ENCODE measurements around the gene LMX1B. TPM values are rescaled to one million over a fixed set of nuclear protein-coding genes. Genes with fewer than 3 reads are reported as not detected.

LMX1B gene
- polyA plus RNA-seq, 1 of the 3 experiments (the other 2 are of a cell fraction), result not detected

- no peak overlapping the region for H3K4me3 ChIP-seq (ENCODE audit: low read depth in 2 of 2, low read length in 1 of 2)
- H2AFZ ChIP-seq (ENCODE audit: low read depth), result no peak overlapping the region
- H3F3A ChIP-seq (replicated peaks; ENCODE audit: insufficient read depth), result no peaks in the 10 kb centered on the region
- TF ChIP-seq NRF1 (IDR thresholded peaks at IDR 0.05; ENCODE audit: low read depth, low read length), result no peak
- no peak for TF ChIP-seq EP300 (IDR thresholded peaks at IDR 0.05; ENCODE audit: borderline replicate concordance in 1 of 2, low read depth in 1 of 2, low read length in 1 of 2)
- no peak for TF ChIP-seq CHD2 (IDR thresholded peaks at IDR 0.05; ENCODE audit: low read length, partially characterized antibody)
- ChIA-PET POLR2A (no interaction called here), CTCF (interaction anchor here (1.0 to 3.8 kb wide), 5 partner anchors 20 to 75 kb away, joined by 3 to 14 read pairs (median 8); no protein-coding TSS in a partner anchor)
- DNase-seq, result no peak
- no peaks in the 10 kb centered on the region for H3K9me3 ChIP-seq
- no peak overlapping the region for H3K4me2 ChIP-seq
- no peak overlapping the region for H3K9ac ChIP-seq
- H3K4me1 ChIP-seq (ENCODE audit: control insufficient read depth in 1 of 2, insufficient read depth in 2 of 2, low read depth in 1 of 2, low read length in 1 of 2), result peaks cover 0 to 17% of the 10 kb centered on the region in 2 experiments; a peak in 2 of 4 replicates
- no peaks in the 10 kb centered on the region for H3K9me2 ChIP-seq
- WGBS (ENCODE audit: low lambda C conversion rate), result 30% methylated on average over 5 of the region's 6 CpGs
- H3K27me3 ChIP-seq (ENCODE audit: insufficient read depth), result peaks cover 98% of the 10 kb centered on the region
- no peak overlapping the region for H3K27ac ChIP-seq (ENCODE audit: low read depth in 2 of 2, low read length in 1 of 2)
- no peaks in the 10 kb centered on the region for H3K36me3 ChIP-seq (replicated peaks in 1 of 2; ENCODE audit: control insufficient read depth in 1 of 2, insufficient read depth in 2 of 2, low read length in 1 of 2)
- H3K79me2 ChIP-seq (ENCODE audit: insufficient read depth), result no peaks in the 10 kb centered on the region
- H4K20me1 ChIP-seq (ENCODE audit: insufficient read depth), result no peaks in the 10 kb centered on the region
These were observed 17.5 kb downstream of the LMX1B start for GRCh38 chr9:126631254-126631653.

DNA sequence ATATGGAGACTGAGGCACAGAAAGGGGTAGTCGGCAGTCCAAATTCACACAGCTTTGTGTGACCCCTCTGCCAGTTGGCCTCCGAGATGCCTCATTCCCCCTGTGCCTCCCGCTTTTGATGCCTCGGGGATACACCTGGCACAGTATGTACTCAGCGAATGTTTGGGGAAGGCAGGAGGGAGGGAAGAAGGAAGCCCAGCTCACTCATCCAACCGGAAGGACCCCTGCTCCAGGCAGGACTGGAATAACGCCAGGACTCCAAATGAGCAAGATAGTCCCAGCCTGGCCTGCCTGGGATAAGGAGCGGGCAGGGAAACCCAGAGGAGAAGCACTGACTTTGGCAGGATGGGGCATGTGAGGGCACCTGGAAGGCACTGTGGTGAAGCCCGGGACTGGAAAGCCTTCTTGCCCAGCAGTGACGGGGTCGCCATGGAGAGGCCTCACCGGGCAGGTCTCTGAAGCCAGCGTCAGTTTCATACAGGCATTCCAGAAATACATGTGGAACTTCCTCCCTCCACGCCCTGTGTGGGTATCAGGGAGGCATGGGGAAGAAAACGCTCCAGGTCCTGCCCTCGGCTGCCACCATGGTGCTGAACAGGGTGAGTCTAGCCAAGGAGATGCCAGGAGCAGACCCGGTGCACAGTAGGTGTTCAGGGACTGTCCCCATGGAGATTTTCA is 20.3 kb downstream of the LMX1B start:
- no peaks in the 10 kb centered on the region for H3K9me3 ChIP-seq
- H3K27ac ChIP-seq (ENCODE audit: low read depth in 2 of 2, low read length in 1 of 2), result no peak overlapping the region
- no peaks in the 10 kb centered on the region for H4K20me1 ChIP-seq (ENCODE audit: insufficient read depth)
- H3K9me2 ChIP-seq, result no peaks in the 10 kb centered on the region
- H3K79me2 ChIP-seq (ENCODE audit: insufficient read depth), result no peaks in the 10 kb centered on the region
- no peaks in the 10 kb centered on the region for H3K36me3 ChIP-seq (replicated peaks in 1 of 2; ENCODE audit: control insufficient read depth in 1 of 2, insufficient read depth in 2 of 2, low read length in 1 of 2)
- POLR2A ChIA-PET, result no interaction called here
- H3K9ac ChIP-seq, result no peak overlapping the region
- H3K4me1 ChIP-seq (ENCODE audit: control insufficient read depth in 1 of 2, insufficient read depth in 2 of 2, low read depth in 1 of 2, low read length in 1 of 2), result peaks cover 0 to 4% of the 10 kb centered on the region in 2 experiments; a peak in 1 of 4 replicates
- no peak for TF ChIP-seq MEF2A (IDR thresholded peaks at IDR 0.05; ENCODE audit: borderline replicate concordance, low read depth)
- no peak for TF ChIP-seq EZH2phosphoT487 (IDR thresholded peaks at IDR 0.05; ENCODE audit: borderline replicate concordance, low read depth)
- no peak for TF ChIP-seq IRF3 (IDR thresholded peaks at IDR 0.05; ENCODE audit: low read depth, low read length)
- no peak for TF ChIP-seq RCOR1 (IDR thresholded peaks at IDR 0.05; ENCODE audit: low read length)
- no peak for TF ChIP-seq ELF1 (IDR thresholded peaks at IDR 0.05)
- no peak for TF ChIP-seq SIN3A (IDR thresholded peaks at IDR 0.05; ENCODE audit: borderline replicate concordance, low read depth, low read length)
- TF ChIP-seq, protein P1, sequence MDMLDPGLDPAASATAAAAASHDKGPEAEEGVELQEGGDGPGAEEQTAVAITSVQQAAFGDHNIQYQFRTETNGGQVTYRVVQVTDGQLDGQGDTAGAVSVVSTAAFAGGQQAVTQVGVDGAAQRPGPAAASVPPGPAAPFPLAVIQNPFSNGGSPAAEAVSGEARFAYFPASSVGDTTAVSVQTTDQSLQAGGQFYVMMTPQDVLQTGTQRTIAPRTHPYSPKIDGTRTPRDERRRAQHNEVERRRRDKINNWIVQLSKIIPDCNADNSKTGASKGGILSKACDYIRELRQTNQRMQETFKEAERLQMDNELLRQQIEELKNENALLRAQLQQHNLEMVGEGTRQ (IDR thresholded peaks at IDR 0.05; ENCODE audit: borderline replicate concordance, low read depth, low read length), result no peak
- TF ChIP-seq MXI1 (IDR thresholded peaks at IDR 0.05; ENCODE audit: low read depth, low read length), result no peak
- TF ChIP-seq RAD21 (IDR thresholded peaks at IDR 0.05; ENCODE audit: low read length), result no peak
- TF ChIP-seq, protein P2, sequence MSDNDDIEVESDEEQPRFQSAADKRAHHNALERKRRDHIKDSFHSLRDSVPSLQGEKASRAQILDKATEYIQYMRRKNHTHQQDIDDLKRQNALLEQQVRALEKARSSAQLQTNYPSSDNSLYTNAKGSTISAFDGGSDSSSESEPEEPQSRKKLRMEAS (IDR thresholded peaks at IDR 0.05; ENCODE audit: low read depth), result no peak
- no peak for TF ChIP-seq TEAD4 (IDR thresholded peaks at IDR 0.05; ENCODE audit: borderline replicate concordance, insufficient read depth)
- TF ChIP-seq FOXJ3 (CRISPR knock-in tag; IDR thresholded peaks at IDR 0.05), result no peak
- no peak for TF ChIP-seq RFX5 (IDR thresholded peaks at IDR 0.05; ENCODE audit: low read length)
- TF ChIP-seq GATA2 (CRISPR knock-in tag; IDR thresholded peaks at IDR 0.05), result no peak
- no peak for TF ChIP-seq YY1 (IDR thresholded peaks at IDR 0.05; ENCODE audit: low read depth)
- TF ChIP-seq, protein P3, sequence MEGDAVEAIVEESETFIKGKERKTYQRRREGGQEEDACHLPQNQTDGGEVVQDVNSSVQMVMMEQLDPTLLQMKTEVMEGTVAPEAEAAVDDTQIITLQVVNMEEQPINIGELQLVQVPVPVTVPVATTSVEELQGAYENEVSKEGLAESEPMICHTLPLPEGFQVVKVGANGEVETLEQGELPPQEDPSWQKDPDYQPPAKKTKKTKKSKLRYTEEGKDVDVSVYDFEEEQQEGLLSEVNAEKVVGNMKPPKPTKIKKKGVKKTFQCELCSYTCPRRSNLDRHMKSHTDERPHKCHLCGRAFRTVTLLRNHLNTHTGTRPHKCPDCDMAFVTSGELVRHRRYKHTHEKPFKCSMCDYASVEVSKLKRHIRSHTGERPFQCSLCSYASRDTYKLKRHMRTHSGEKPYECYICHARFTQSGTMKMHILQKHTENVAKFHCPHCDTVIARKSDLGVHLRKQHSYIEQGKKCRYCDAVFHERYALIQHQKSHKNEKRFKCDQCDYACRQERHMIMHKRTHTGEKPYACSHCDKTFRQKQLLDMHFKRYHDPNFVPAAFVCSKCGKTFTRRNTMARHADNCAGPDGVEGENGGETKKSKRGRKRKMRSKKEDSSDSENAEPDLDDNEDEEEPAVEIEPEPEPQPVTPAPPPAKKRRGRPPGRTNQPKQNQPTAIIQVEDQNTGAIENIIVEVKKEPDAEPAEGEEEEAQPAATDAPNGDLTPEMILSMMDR (IDR thresholded peaks at IDR 0.05), result no peak
- TF ChIP-seq TAF1 (IDR thresholded peaks at IDR 0.05; ENCODE audit: borderline replicate concordance, low read depth, low read length), result no peak
- TF ChIP-seq, protein P4, sequence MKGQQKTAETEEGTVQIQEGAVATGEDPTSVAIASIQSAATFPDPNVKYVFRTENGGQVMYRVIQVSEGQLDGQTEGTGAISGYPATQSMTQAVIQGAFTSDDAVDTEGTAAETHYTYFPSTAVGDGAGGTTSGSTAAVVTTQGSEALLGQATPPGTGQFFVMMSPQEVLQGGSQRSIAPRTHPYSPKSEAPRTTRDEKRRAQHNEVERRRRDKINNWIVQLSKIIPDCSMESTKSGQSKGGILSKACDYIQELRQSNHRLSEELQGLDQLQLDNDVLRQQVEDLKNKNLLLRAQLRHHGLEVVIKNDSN (IDR thresholded peaks at IDR 0.05; ENCODE audit: borderline replicate concordance, low read depth), result no peak
- no peak for TF ChIP-seq NRF1 (IDR thresholded peaks at IDR 0.05; ENCODE audit: low read depth, low read length)
- H3F3A ChIP-seq (replicated peaks; ENCODE audit: insufficient read depth), result no peaks in the 10 kb centered on the region
- DNase-seq, result no peak
- H3K4me2 ChIP-seq, result no peak overlapping the region
- peaks cover 98% of the 10 kb centered on the region for H3K27me3 ChIP-seq (ENCODE audit: insufficient read depth)
- 13% methylated on average over 14 of the region's 17 CpGs for WGBS (ENCODE audit: low lambda C conversion rate)
- CTCF ChIA-PET, result interaction anchor here (0.8 to 3.8 kb wide), 7 partner anchors 11 to 147 kb away, joined by 3 to 15 read pairs (median 6); no protein-coding TSS in a partner anchor
- no peak overlapping the region for H2AFZ ChIP-seq (ENCODE audit: low read depth)
- H3K4me3 ChIP-seq (ENCODE audit: low read depth in 2 of 2, low read length in 1 of 2), result no peak overlapping the region

Measured in SK-N-SH (cell line).